GM23338 (cell line): ENCODE measurements around the gene CEP131. TPM values are rescaled to one million over a fixed set of nuclear protein-coding genes. Genes with fewer than 3 reads are reported as not detected.

Source experiments
- ATAC-seq: fragments of 200-7000 bp; cut with Tn5 transposase; 3 replicates; pipeline ENCODE4 v1.9.1; 2020
- DNase-seq: peaks from one replicate; pipeline ENCODE4 v3.0.0-alpha.2; 2015; ENCODE audit warnings: low spot score
- H2AFZ ChIP-seq: fragments of 200-600 bp; sonication (generic); 2 replicates; pipeline ENCODE4 v1.8.0; 2016; ENCODE audit warnings: antibody characterized with exemption, mild to moderate bottlenecking, moderate library complexity
- H3F3A ChIP-seq: fragments of 200-600 bp; sonication (generic); replicated peaks from 2 replicates; pipeline ENCODE4 v1.8.0; 2017; ENCODE audit warnings: antibody characterized with exemption, mixed run types, low read depth
- H3K27ac ChIP-seq: fragments of 200-600 bp; sonication (generic); 2 replicates; pipeline ENCODE4 v1.6.1; 2016; ENCODE audit warnings: low read depth
- H3K27me3 ChIP-seq: fragments of 200-600 bp; sonication (generic); 2 replicates; pipeline ENCODE4 v1.8.0; 2016; ENCODE audit warnings: mild to moderate bottlenecking, mixed run types, moderate library complexity; ENCODE audit not compliant: insufficient read depth
- H3K36me3 ChIP-seq: fragments of 200-600 bp; sonication (generic); 2 replicates; pipeline ENCODE4 v1.8.0; 2016; ENCODE audit warnings: mild to moderate bottlenecking; ENCODE audit not compliant: insufficient read depth
- H3K4me1 ChIP-seq: fragments of 200-600 bp; sonication (generic); 2 replicates; pipeline ENCODE4 v1.8.0; 2016; ENCODE audit warnings: mild to moderate bottlenecking, moderate library complexity; ENCODE audit not compliant: insufficient read depth
- H3K4me2 ChIP-seq: fragments of 200-600 bp; sonication (generic); 2 replicates; pipeline ENCODE4 v1.7.1; 2017; ENCODE audit warnings: mixed run types
- H3K4me3 ChIP-seq: fragments of 200-600 bp; sonication (generic); 2 replicates; pipeline ENCODE4 v1.6.1; 2016; ENCODE audit warnings: mixed run types
- H3K79me2 ChIP-seq: fragments of 200-600 bp; sonication (generic); replicated peaks from 2 replicates; pipeline ENCODE4 v1.8.0; 2017; ENCODE audit warnings: mild to moderate bottlenecking; ENCODE audit not compliant: insufficient read depth
- H3K9me2 ChIP-seq: fragments of 200-600 bp; sonication (generic); 2 replicates; pipeline ENCODE4 v1.8.0; 2017; ENCODE audit not compliant: insufficient read depth
- H4K20me1 ChIP-seq: fragments of 200-600 bp; sonication (generic); replicated peaks from 2 replicates; pipeline ENCODE4 v1.8.0; 2017; ENCODE audit warnings: mild to moderate bottlenecking; ENCODE audit not compliant: insufficient read depth
- H3K27ac Mint-ChIP-seq: 2 replicates; pipeline ENCODE4 v1.8.0; 2020; ENCODE audit warnings: inconsistent platforms, mild to moderate bottlenecking, moderate library complexity, mixed read lengths
- H3K27me3 Mint-ChIP-seq: 3 replicates; pipeline ENCODE4 v1.8.0; 2022; ENCODE audit warnings: low read depth, mild to moderate bottlenecking, moderate library complexity, mixed read lengths, inconsistent platforms; ENCODE audit not compliant: insufficient read depth, poor library complexity
- H3K36me3 Mint-ChIP-seq: 3 replicates; pipeline ENCODE4 v1.8.0; 2021; ENCODE audit warnings: low read depth, mild to moderate bottlenecking, inconsistent platforms, moderate library complexity, mixed read lengths
- H3K4me1 Mint-ChIP-seq: 3 replicates; pipeline ENCODE4 v1.8.0; 2020; ENCODE audit warnings: mild to moderate bottlenecking, inconsistent platforms, mixed read lengths
- H3K4me3 Mint-ChIP-seq: 3 replicates; pipeline ENCODE4 v1.8.0; 2021; ENCODE audit warnings: moderate library complexity, mild to moderate bottlenecking, inconsistent platforms, mixed read lengths
- H3K9me3 Mint-ChIP-seq: 3 replicates; pipeline ENCODE4 v1.8.0; 2020; ENCODE audit warnings: moderate library complexity, mild to moderate bottlenecking, inconsistent platforms, mixed read lengths
- CREB1 ChIP-seq: fragments of 250-450 bp; sonication (Bioruptor Pico); IDR thresholded peaks from 2 replicates; pipeline ENCODE4 v1.5.0; 2020; ENCODE audit warnings: low read depth, mild to moderate bottlenecking, moderate library complexity
- NANOG ChIP-seq: IDR thresholded peaks from 2 replicates; pipeline ENCODE4 v1.6.1; 2016; ENCODE audit warnings: antibody characterized with exemption, borderline replicate concordance
- STAT1 ChIP-seq: IDR thresholded peaks from one replicate; pipeline ENCODE4 v1.6.1; 2016; ENCODE audit warnings: antibody characterized with exemption; ENCODE audit not compliant: unreplicated experiment
- ZNF114 ChIP-seq: fragments of 250-450 bp; sonication (Bioruptor Pico); IDR thresholded peaks from 2 replicates; pipeline ENCODE4 v1.5.0; 2020; ENCODE audit warnings: mild to moderate bottlenecking, moderate library complexity
- ZNF331 ChIP-seq: fragments of 250-450 bp; sonication (Bioruptor Pico); IDR thresholded peaks from 2 replicates; pipeline ENCODE4 v1.5.0; 2020; ENCODE audit warnings: low read depth, mild to moderate bottlenecking, moderate library complexity
- polyA plus RNA-seq: library from polyadenylated mRNA; unstranded; fragments of >200 nt; fragmentation: Nextera tagmentation; extraction: Ambion mirVana; gene quantifications from 2 replicates; pipeline ENCODE4 v1.2.1, GENCODE V29; 2016
- total RNA-seq: library from RNA; depleted of rRNA; stranded (reverse); fragments of >200 nt; shearing (Covaris generic); gene quantifications from 2 replicates; pipeline ENCODE4 v1.2.3, GENCODE V29; 2014
- TF ChIP-seq, protein P1 (sequence below), 2 experiments: fragments of 200-600 bp in 1 of 2; sonication (generic) in 1 of 2; conservative IDR thresholded peaks; 2 replicates each; pipeline versions ENCODE4 v1.5.1 to v1.6.1; 2016 to 2017; ENCODE audit warnings: antibody characterized with exemption in 2 of 2, low read depth in 2 of 2, mild to moderate bottlenecking in 2 of 2, moderate library complexity in 1 of 2
- TF ChIP-seq, protein P2 (sequence below): fragments of 250-450 bp; sonication (Bioruptor Pico); IDR thresholded peaks from 2 replicates; pipeline ENCODE4 v1.5.0; 2020; ENCODE audit warnings: mild to moderate bottlenecking, moderate library complexity
- TF ChIP-seq, protein P3 (sequence below): IDR thresholded peaks from 2 replicates; pipeline ENCODE4 v1.6.1; 2016; ENCODE audit warnings: antibody characterized with exemption
- TF ChIP-seq, protein P4 (sequence below): IDR thresholded peaks from one replicate; pipeline ENCODE4 v1.6.1; 2018; ENCODE audit warnings: antibody characterized with exemption; ENCODE audit not compliant: unreplicated experiment

Gene CEP131
- total and polyA plus RNA-seq, 2 experiments from 2014 or later, result 26.8 to 35.5 TPM

DNA sequence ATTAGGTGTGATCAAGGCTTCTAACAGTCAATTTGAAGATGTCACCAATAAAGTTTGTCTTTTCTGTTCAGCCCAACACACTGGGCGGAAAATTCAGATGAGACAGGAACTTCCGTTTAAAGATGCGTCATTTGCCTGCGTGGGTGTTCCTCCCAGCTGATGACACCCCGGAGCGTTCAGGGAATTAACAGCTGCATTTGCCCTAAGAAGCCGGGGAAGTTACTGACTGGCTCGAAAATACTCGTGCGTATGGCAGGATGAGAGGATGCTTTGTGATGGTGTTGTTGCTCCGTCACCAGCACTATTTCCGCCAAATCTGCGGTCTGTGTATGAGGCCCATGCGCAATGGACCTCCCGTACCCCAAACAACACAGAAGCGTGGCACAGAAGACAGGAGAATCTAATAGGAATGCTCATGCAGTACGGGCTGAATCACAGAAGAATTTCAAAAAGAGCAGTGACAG lies 69.4 kb downstream of the CEP131 start:
- TF ChIP-seq ZNF331 (CRISPR knock-in tag), result no peak
- no peaks in the 10 kb centered on the region for H3K36me3 Mint-ChIP-seq
- no peak overlapping the region for H3K27ac ChIP-seq

DNA sequence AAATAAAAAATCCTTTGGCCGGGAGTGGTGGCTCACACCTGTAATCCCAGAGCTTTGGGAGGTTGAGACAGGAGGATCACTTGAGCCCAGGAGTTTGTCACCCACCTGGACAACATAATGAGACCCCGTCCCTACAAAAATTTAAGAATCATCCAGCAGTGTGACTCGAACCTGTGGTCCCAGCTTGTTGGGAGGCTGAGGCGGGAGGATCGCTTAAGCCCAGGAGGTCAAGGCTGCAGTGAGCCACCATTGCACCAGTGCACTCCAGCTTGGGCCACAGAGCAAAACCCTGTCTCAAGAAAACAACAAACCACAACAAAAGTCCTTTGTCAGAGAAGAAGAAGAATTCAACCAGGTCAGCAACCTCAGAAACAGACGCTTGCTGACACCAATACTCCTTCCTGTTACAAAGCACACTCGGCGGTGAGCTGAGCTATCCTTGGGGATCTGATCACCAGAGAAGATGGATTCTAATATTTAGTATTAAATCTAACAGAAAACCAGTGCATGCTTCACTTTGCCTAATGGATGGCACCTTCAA lies 70.4 kb downstream of the CEP131 start:
- Histone ChIP-seq H4K20me1 (0 out of 2 replicates have a peak, but pooled peaks cover 2% of the 10 kb centered on the region), H3F3A (no peaks in the 10 kb centered on the region), H3K9me2 (no peaks in the 10 kb centered on the region), H2AFZ (no peak overlapping the region), H3K27me3 (no peaks in the 10 kb centered on the region), H3K27ac (no peak overlapping the region), H3K4me3 (no peak overlapping the region), H3K36me3 (no peaks in the 10 kb centered on the region), H3K4me1 (no peaks in the 10 kb centered on the region), H3K79me2 (no peaks in the 10 kb centered on the region), H3K4me2 (no peak overlapping the region)
- H3K9me3 Mint-ChIP-seq, result no peaks in the 10 kb centered on the region
- no peak overlapping the region for H3K4me3 Mint-ChIP-seq
- H3K27ac Mint-ChIP-seq, result no peak overlapping the region
- H3K4me1 Mint-ChIP-seq, result no peaks in the 10 kb centered on the region
- DNase-seq (no peak), ATAC-seq (no peak)
- H3K27me3 Mint-ChIP-seq, result peaks cover 6% of the 10 kb centered on the region
- H3K36me3 Mint-ChIP-seq, result no peaks in the 10 kb centered on the region
- TF ChIP-seq STAT1, result no peak
- TF ChIP-seq, protein P1, sequence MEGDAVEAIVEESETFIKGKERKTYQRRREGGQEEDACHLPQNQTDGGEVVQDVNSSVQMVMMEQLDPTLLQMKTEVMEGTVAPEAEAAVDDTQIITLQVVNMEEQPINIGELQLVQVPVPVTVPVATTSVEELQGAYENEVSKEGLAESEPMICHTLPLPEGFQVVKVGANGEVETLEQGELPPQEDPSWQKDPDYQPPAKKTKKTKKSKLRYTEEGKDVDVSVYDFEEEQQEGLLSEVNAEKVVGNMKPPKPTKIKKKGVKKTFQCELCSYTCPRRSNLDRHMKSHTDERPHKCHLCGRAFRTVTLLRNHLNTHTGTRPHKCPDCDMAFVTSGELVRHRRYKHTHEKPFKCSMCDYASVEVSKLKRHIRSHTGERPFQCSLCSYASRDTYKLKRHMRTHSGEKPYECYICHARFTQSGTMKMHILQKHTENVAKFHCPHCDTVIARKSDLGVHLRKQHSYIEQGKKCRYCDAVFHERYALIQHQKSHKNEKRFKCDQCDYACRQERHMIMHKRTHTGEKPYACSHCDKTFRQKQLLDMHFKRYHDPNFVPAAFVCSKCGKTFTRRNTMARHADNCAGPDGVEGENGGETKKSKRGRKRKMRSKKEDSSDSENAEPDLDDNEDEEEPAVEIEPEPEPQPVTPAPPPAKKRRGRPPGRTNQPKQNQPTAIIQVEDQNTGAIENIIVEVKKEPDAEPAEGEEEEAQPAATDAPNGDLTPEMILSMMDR (conservative IDR thresholded peaks at IDR 0.05; ENCODE audit: low read depth in 2 of 2), result no peak
- no peak for TF ChIP-seq ZNF114 (CRISPR knock-in tag)
- TF ChIP-seq, protein P2, sequence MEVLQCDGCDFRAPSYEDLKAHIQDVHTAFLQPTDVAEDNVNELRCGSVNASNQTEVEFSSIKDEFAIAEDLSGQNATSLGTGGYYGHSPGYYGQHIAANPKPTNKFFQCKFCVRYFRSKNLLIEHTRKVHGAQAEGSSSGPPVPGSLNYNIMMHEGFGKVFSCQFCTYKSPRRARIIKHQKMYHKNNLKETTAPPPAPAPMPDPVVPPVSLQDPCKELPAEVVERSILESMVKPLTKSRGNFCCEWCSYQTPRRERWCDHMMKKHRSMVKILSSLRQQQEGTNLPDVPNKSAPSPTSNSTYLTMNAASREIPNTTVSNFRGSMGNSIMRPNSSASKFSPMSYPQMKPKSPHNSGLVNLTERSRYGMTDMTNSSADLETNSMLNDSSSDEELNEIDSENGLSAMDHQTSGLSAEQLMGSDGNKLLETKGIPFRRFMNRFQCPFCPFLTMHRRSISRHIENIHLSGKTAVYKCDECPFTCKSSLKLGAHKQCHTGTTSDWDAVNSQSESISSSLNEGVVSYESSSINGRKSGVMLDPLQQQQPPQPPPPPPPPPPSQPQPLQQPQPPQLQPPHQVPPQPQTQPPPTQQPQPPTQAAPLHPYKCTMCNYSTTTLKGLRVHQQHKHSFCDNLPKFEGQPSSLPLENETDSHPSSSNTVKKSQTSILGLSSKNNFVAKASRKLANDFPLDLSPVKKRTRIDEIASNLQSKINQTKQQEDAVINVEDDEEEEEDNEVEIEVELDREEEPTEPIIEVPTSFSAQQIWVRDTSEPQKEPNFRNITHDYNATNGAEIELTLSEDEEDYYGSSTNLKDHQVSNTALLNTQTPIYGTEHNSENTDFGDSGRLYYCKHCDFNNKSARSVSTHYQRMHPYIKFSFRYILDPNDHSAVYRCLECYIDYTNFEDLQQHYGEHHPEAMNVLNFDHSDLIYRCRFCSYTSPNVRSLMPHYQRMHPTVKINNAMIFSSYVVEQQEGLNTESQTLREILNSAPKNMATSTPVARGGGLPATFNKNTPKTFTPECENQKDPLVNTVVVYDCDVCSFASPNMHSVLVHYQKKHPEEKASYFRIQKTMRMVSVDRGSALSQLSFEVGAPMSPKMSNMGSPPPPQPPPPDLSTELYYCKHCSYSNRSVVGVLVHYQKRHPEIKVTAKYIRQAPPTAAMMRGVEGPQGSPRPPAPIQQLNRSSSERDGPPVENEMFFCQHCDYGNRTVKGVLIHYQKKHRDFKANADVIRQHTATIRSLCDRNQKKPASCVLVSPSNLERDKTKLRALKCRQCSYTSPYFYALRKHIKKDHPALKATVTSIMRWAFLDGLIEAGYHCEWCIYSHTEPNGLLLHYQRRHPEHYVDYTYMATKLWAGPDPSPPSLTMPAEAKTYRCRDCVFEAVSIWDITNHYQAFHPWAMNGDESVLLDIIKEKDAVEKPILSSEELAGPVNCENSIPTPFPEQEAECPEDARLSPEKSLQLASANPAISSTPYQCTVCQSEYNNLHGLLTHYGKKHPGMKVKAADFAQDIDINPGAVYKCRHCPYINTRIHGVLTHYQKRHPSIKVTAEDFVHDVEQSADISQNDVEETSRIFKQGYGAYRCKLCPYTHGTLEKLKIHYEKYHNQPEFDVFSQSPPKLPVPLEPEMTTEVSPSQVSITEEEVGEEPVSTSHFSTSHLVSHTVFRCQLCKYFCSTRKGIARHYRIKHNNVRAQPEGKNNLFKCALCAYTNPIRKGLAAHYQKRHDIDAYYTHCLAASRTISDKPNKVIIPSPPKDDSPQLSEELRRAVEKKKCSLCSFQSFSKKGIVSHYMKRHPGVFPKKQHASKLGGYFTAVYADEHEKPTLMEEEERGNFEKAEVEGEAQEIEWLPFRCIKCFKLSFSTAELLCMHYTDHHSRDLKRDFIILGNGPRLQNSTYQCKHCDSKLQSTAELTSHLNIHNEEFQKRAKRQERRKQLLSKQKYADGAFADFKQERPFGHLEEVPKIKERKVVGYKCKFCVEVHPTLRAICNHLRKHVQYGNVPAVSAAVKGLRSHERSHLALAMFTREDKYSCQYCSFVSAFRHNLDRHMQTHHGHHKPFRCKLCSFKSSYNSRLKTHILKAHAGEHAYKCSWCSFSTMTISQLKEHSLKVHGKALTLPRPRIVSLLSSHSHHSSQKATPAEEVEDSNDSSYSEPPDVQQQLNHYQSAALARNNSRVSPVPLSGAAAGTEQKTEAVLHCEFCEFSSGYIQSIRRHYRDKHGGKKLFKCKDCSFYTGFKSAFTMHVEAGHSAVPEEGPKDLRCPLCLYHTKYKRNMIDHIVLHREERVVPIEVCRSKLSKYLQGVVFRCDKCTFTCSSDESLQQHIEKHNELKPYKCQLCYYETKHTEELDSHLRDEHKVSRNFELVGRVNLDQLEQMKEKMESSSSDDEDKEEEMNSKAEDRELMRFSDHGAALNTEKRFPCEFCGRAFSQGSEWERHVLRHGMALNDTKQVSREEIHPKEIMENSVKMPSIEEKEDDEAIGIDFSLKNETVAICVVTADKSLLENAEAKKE (CRISPR knock-in tag), result no peak
- no peak for TF ChIP-seq CREB1 (CRISPR knock-in tag)
- TF ChIP-seq NANOG, result no peak
- TF ChIP-seq, protein P3, sequence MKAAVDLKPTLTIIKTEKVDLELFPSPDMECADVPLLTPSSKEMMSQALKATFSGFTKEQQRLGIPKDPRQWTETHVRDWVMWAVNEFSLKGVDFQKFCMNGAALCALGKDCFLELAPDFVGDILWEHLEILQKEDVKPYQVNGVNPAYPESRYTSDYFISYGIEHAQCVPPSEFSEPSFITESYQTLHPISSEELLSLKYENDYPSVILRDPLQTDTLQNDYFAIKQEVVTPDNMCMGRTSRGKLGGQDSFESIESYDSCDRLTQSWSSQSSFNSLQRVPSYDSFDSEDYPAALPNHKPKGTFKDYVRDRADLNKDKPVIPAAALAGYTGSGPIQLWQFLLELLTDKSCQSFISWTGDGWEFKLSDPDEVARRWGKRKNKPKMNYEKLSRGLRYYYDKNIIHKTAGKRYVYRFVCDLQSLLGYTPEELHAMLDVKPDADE, result no peak
- TF ChIP-seq, protein P4, sequence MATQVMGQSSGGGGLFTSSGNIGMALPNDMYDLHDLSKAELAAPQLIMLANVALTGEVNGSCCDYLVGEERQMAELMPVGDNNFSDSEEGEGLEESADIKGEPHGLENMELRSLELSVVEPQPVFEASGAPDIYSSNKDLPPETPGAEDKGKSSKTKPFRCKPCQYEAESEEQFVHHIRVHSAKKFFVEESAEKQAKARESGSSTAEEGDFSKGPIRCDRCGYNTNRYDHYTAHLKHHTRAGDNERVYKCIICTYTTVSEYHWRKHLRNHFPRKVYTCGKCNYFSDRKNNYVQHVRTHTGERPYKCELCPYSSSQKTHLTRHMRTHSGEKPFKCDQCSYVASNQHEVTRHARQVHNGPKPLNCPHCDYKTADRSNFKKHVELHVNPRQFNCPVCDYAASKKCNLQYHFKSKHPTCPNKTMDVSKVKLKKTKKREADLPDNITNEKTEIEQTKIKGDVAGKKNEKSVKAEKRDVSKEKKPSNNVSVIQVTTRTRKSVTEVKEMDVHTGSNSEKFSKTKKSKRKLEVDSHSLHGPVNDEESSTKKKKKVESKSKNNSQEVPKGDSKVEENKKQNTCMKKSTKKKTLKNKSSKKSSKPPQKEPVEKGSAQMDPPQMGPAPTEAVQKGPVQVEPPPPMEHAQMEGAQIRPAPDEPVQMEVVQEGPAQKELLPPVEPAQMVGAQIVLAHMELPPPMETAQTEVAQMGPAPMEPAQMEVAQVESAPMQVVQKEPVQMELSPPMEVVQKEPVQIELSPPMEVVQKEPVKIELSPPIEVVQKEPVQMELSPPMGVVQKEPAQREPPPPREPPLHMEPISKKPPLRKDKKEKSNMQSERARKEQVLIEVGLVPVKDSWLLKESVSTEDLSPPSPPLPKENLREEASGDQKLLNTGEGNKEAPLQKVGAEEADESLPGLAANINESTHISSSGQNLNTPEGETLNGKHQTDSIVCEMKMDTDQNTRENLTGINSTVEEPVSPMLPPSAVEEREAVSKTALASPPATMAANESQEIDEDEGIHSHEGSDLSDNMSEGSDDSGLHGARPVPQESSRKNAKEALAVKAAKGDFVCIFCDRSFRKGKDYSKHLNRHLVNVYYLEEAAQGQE, result no peak

More for the DNA sequence above, 69.4 kb downstream of the CEP131 start:
- DNase-seq (no peak), ATAC-seq (no peak)
- Histone ChIP-seq H3K9me2 (no peaks in the 10 kb centered on the region), H3K36me3 (no peaks in the 10 kb centered on the region), H3K27me3 (no peaks in the 10 kb centered on the region), H3K79me2 (no peaks in the 10 kb centered on the region), H3K4me3 (no peak overlapping the region), H3F3A (no peaks in the 10 kb centered on the region), H3K4me1 (no peaks in the 10 kb centered on the region), H4K20me1 (0 out of 2 replicates have a peak, but pooled peaks cover 2% of the 10 kb centered on the region), H2AFZ (no peak overlapping the region), H3K4me2 (no peak overlapping the region)
- peaks cover 6% of the 10 kb centered on the region for H3K27me3 Mint-ChIP-seq
- H3K4me3 Mint-ChIP-seq, result no peak overlapping the region
- H3K4me1 Mint-ChIP-seq, result no peaks in the 10 kb centered on the region
- no peaks in the 10 kb centered on the region for H3K9me3 Mint-ChIP-seq
- H3K27ac Mint-ChIP-seq, result no peak overlapping the region
